ENCODE results near the gene INS. TPM values are rescaled to one million over a fixed set of nuclear protein-coding genes. Genes with fewer than 3 reads are reported as not detected.

INS gene
- total and polyA plus RNA-seq, 2 of the 8 experiments (the other 6 are each of a cell fraction or from before 2014, with no cell fraction given) = not detected

DNA sequence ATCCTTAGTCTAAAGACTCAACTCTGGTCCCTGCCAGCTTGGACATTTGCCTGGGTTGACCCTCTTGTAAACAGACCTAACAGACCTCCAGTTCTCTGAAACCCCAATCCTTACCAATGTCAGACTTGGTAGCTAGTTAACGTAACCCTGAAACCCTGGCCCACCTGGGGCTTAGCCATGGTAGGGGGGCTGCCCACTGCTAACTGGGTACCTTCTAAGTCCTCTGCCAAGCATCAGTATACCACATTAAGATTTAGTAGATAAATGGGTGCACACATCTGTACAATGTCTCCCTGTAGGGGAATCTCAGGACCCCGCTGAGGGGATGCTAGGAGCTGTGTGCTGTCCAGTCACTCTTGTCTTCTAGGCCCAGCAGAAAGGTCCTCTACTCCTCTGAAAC lies 40.5 kb upstream of the INS start:
- no peak overlapping the region for H3K23ac ChIP-seq (ENCODE audit: insufficient read length)
- no peak overlapping the region for H4K8ac ChIP-seq (ENCODE audit: extremely low read depth, insufficient read depth, low read length)
- H3K18ac ChIP-seq (ENCODE audit: extremely low read depth, low read length) = no peak overlapping the region
- H3K23me2 ChIP-seq (ENCODE audit: low read depth, low read length) = peaks cover 3% of the 10 kb centered on the region; the same call in 1 of the 2 replicates
- no peaks in the 10 kb centered on the region for H3K79me1 ChIP-seq (ENCODE audit: low read depth, low read length)
- H2BK5ac ChIP-seq (ENCODE audit: low read depth, low read length) = no peak overlapping the region
- no peak overlapping the region for H2BK12ac ChIP-seq (ENCODE audit: low read depth, low read length)
- H3K9me3 ChIP-seq (ENCODE audit: insufficient read depth in 2 of 2, low read depth in 1 of 2, low read length in 1 of 2) = no peaks in the 10 kb centered on the region
- H3K4me2 ChIP-seq (ENCODE audit: insufficient read depth in 1 of 2, low read depth in 2 of 2, low read length in 2 of 2) = no peak overlapping the region
- no peak overlapping the region for H2BK120ac ChIP-seq (replicated peaks; ENCODE audit: low read depth, low read length)
- WGBS, 2 experiments (ENCODE audit: extremely low coverage in 1 of 2, insufficient coverage in 1 of 2, insufficient read length in 1 of 2, insufficient replicate concordance in 2 of 2, low coverage in 1 of 2, low lambda C conversion rate in 2 of 2, missing lambda C conversion rate in 1 of 2) = 96% methylated on average over 2 of the region's 2 CpGs; no CpG with 5 or more reads in 1 of the 2 experiments
- H3K79me2 ChIP-seq (ENCODE audit: control insufficient read depth in 1 of 2, insufficient read depth in 2 of 2, low read length in 2 of 2) = no peaks in the 10 kb centered on the region
- H3K4ac ChIP-seq (replicated peaks; ENCODE audit: insufficient read length, low read depth, low read length) = no peak overlapping the region
- POLR2A ChIA-PET (ENCODE audit: partially characterized antibody) = interaction anchor here (1.2 kb wide), 1 partner anchor 11 kb away, joined by 3 read pairs; no protein-coding TSS in a partner anchor
- H4K91ac ChIP-seq (replicated peaks; ENCODE audit: insufficient read length, low read length) = no peak overlapping the region
- H3K9ac ChIP-seq (replicated peaks in 1 of 4; ENCODE audit: extremely low read depth in 1 of 4, low read depth in 3 of 4, low read length in 3 of 4) = no peak overlapping the region
- no peak overlapping the region for H2AK5ac ChIP-seq (ENCODE audit: low read depth, low read length)
- DNase-seq (ENCODE audit: low read depth in 1 of 2, low spot score in 2 of 2) = no peak
- no peak overlapping the region for H4K5ac ChIP-seq (ENCODE audit: insufficient read length, low read depth, low read length)
- no peaks in the 10 kb centered on the region for H4K20me1 ChIP-seq (replicated peaks in 1 of 2; ENCODE audit: control insufficient read depth in 1 of 2, insufficient read depth in 2 of 2, low read length in 2 of 2)
- no peaks in the 10 kb centered on the region; a peak in 1 of 7 replicates for H3K4me1 ChIP-seq (replicated peaks in 1 of 4; ENCODE audit: control insufficient read depth in 3 of 4, insufficient read depth in 4 of 4, low read length in 3 of 4)
- no peak overlapping the region for H3K56ac ChIP-seq (replicated peaks; ENCODE audit: insufficient read length, low read depth, low read length)
- no peak overlapping the region for H3K14ac ChIP-seq (ENCODE audit: insufficient read length)
- no peak for FAIRE-seq
- CTCF ChIA-PET (ENCODE audit: partially characterized antibody) = interaction anchor here (0.7 to 8.6 kb wide), 3 partner anchors 41 to 219 kb away, joined by 3 to 248 read pairs (median 4); partner anchors contain the start of genes C11orf21, INS and TSPAN32
- no peak overlapping the region for H2BK15ac ChIP-seq (ENCODE audit: low read length)
- no peak overlapping the region for H3K27ac ChIP-seq (ENCODE audit: low read depth, low read length)
- no peaks in the 10 kb centered on the region for H3K36me3 ChIP-seq (ENCODE audit: control insufficient read depth in 2 of 4, insufficient read depth in 4 of 4, low read length in 3 of 4)
- H2BK20ac ChIP-seq (ENCODE audit: low read length) = no peak overlapping the region
- H3K4me3 ChIP-seq (ENCODE audit: extremely low read depth in 1 of 4, insufficient read depth in 2 of 4, low read depth in 3 of 4, low read length in 4 of 4) = no peak overlapping the region
- no peaks in the 10 kb centered on the region; a peak in 1 of 7 replicates for H3K27me3 ChIP-seq (replicated peaks in 1 of 4; ENCODE audit: control insufficient read depth in 3 of 4, extremely low read depth in 1 of 4, insufficient read depth in 3 of 4, low read length in 3 of 4)
- H2AFZ ChIP-seq (ENCODE audit: low read length) = no peak overlapping the region
- TF ChIP-seq EP300 (IDR thresholded peaks at IDR 0.05; ENCODE audit: borderline replicate concordance in 1 of 2, low read depth in 2 of 2, low read length in 2 of 2) = no peak
- no peak for TF ChIP-seq SIX5 (IDR thresholded peaks at IDR 0.05; ENCODE audit: low read depth, low read length)
- TF ChIP-seq, protein P1, sequence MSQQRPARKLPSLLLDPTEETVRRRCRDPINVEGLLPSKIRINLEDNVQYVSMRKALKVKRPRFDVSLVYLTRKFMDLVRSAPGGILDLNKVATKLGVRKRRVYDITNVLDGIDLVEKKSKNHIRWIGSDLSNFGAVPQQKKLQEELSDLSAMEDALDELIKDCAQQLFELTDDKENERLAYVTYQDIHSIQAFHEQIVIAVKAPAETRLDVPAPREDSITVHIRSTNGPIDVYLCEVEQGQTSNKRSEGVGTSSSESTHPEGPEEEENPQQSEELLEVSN (IDR thresholded peaks at IDR 0.05) = no peak
- no peak for TF ChIP-seq SUZ12 (IDR thresholded peaks at IDR 0.05; ENCODE audit: low read length)
- no peak for TF ChIP-seq PHF8 (conservative IDR thresholded peaks at IDR 0.05; ENCODE audit: low read depth, low read length)
- no peak for TF ChIP-seq POU5F1 (IDR thresholded peaks at IDR 0.05; ENCODE audit: low read depth, low read length)
- no peak for TF ChIP-seq HDAC2 (IDR thresholded peaks at IDR 0.05; ENCODE audit: borderline replicate concordance in 1 of 2, low read depth in 2 of 2, low read length in 2 of 2)
- TF ChIP-seq TAF7 (optimal IDR thresholded peaks at IDR 0.05; ENCODE audit: borderline replicate concordance, low read depth, low read length) = no peak
- TF ChIP-seq RXRA (IDR thresholded peaks at IDR 0.05; ENCODE audit: insufficient read depth, low read depth, low read length) = no peak
- no peak for TF ChIP-seq POLR2A (IDR thresholded peaks at IDR 0.05; ENCODE audit: control extremely low read depth in 1 of 2, low read depth in 2 of 2, low read length in 2 of 2)
- no peak for TF ChIP-seq CBX8 (IDR thresholded peaks at IDR 0.05; ENCODE audit: borderline replicate concordance, low read depth, low read length)
- no peak for TF ChIP-seq JUN (IDR thresholded peaks at IDR 0.05; ENCODE audit: low read depth, low read length)

Measured in H1 (cell line).